Neuronal stem cell (in vitro differentiated cells): ENCODE measurements around the gene CDH23.
A peak's percentile ranks its signal among the peaks of the same experiment; 100 is the strongest.

Experiments used
- DNase-seq: peaks from one replicate; pipeline ENCODE4 v3.0.0-alpha.2; 2013; ENCODE audit warnings: low spot score
- H2AFZ ChIP-seq: one replicate; pipeline ENCODE4 v1.6.1; 2013; ENCODE audit warnings: mild to moderate bottlenecking, low read length, inconsistent platforms
- H2AK5ac ChIP-seq: 2 replicates; pipeline ENCODE4 v1.6.1; 2013; ENCODE audit warnings: low read depth, mild to moderate bottlenecking, inconsistent platforms, low read length, moderate library complexity, mixed read lengths
- H2BK120ac ChIP-seq: 2 replicates; pipeline ENCODE4 v1.6.1; 2013; ENCODE audit warnings: low read depth, mild to moderate bottlenecking, inconsistent platforms, low read length, moderate library complexity, mixed read lengths
- H2BK12ac ChIP-seq: one replicate; pipeline ENCODE4 v1.6.1; 2013; ENCODE audit warnings: low read length, inconsistent platforms
- H2BK15ac ChIP-seq: 2 replicates; pipeline ENCODE4 v1.6.1; 2013; ENCODE audit warnings: mild to moderate bottlenecking, low read length, inconsistent platforms, mixed read lengths
- H2BK5ac ChIP-seq: one replicate; pipeline ENCODE4 v1.6.1; 2013; ENCODE audit warnings: inconsistent platforms, mild to moderate bottlenecking, low read length, moderate library complexity
- H3K14ac ChIP-seq: one replicate; pipeline ENCODE4 v1.6.1; 2013; ENCODE audit warnings: low read length, inconsistent platforms
- H3K18ac ChIP-seq: 2 replicates; pipeline ENCODE4 v1.6.1; 2013; ENCODE audit warnings: low read length, inconsistent platforms
- H3K23ac ChIP-seq: 2 replicates; pipeline ENCODE4 v1.6.1; 2013; ENCODE audit warnings: low read depth, mild to moderate bottlenecking, mixed read lengths, low read length, inconsistent platforms; ENCODE audit not compliant: poor library complexity
- H3K27ac ChIP-seq: replicated peaks from 3 replicates; pipeline ENCODE4 v1.5.1; 2013; ENCODE audit warnings: low read length, inconsistent platforms
- H3K27me3 ChIP-seq, 3 experiments: 2 replicates each; pipeline ENCODE4 v1.6.1; 2013; ENCODE audit warnings: low read length in 3 of 3, mild to moderate bottlenecking in 2 of 3, inconsistent platforms in 1 of 3, low read depth in 1 of 3, mixed read lengths in 1 of 3, moderate library complexity in 1 of 3; ENCODE audit not compliant: control insufficient read depth in 3 of 3, insufficient read depth in 3 of 3
- H3K36me3 ChIP-seq, 2 donors: replicated peaks in 1 of 2; 2 replicates each; pipeline ENCODE4 v1.6.1; 2013; ENCODE audit warnings: low read length in 2 of 2; ENCODE audit not compliant: control insufficient read depth in 2 of 2, insufficient read depth in 2 of 2
- H3K4ac ChIP-seq: 2 replicates; pipeline ENCODE4 v1.6.1; 2013; ENCODE audit warnings: inconsistent platforms, mild to moderate bottlenecking, low read length, moderate library complexity
- H3K4me1 ChIP-seq, 2 donors: 1 replicate in 1 of 2; 2 replicates in 1 of 2; pipeline ENCODE4 v1.6.1; 2013; ENCODE audit warnings: low read length in 2 of 2, low read depth in 1 of 2; ENCODE audit not compliant: control insufficient read depth in 2 of 2, insufficient read depth in 1 of 2
- H3K4me2 ChIP-seq: one replicate; pipeline ENCODE4 v1.6.1; 2013; ENCODE audit warnings: mild to moderate bottlenecking, low read length, inconsistent platforms; ENCODE audit not compliant: insufficient read depth, poor library complexity, severe bottlenecking
- H3K4me3 ChIP-seq, 2 donors: 2 replicates each; pipeline ENCODE4 v1.5.1; 2013; ENCODE audit warnings: low read length in 2 of 2, mild to moderate bottlenecking in 2 of 2, inconsistent platforms in 1 of 2, moderate library complexity in 1 of 2
- H3K79me1 ChIP-seq: one replicate; pipeline ENCODE4 v1.6.1; 2013; ENCODE audit warnings: low read depth, mild to moderate bottlenecking, inconsistent platforms, low read length, moderate library complexity
- H3K9ac ChIP-seq: one replicate; pipeline ENCODE4 v1.6.1; 2013; ENCODE audit warnings: mild to moderate bottlenecking, low read depth, low read length, inconsistent platforms; ENCODE audit not compliant: poor library complexity
- H3K9me3 ChIP-seq, 2 donors: replicated peaks in 1 of 2; 2 replicates each; pipeline versions ENCODE3 to v1.6.1; 2013; ENCODE audit warnings: low read length in 2 of 2, mild to moderate bottlenecking in 2 of 2, inconsistent platforms in 1 of 2, low read depth in 1 of 2, mixed read lengths in 1 of 2, moderate library complexity in 1 of 2; ENCODE audit not compliant: control insufficient read depth in 2 of 2, insufficient read depth in 1 of 2
- H4K8ac ChIP-seq: one replicate; pipeline ENCODE4 v1.6.1; 2013; ENCODE audit warnings: low read depth, mild to moderate bottlenecking, inconsistent platforms, low read length, moderate library complexity
- H4K91ac ChIP-seq: one replicate; pipeline ENCODE4 v1.6.1; 2013; ENCODE audit warnings: low read length, low read depth, mild to moderate bottlenecking, inconsistent platforms; ENCODE audit not compliant: poor library complexity
- WGBS, 2 donors: extraction: QIAGEN DNeasy Blood & Tissue Kit; methylation state at CpG; one replicate each; pipeline ENCODE4 v1.1.7; 2013; ENCODE audit warnings: missing lambda C conversion rate in 2 of 2, mixed read lengths in 1 of 2; ENCODE audit not compliant: insufficient read length in 2 of 2, insufficient replicate concordance in 1 of 2; ENCODE audit errors: extremely low coverage in 2 of 2; 5-methylcytosine and 5-hydroxymethylcytosine counted together

CDH23 gene

GRCh38 chr10:71382028-71382427 lies 14.7 kb upstream of the CDH23 start:
- Histone ChIP-seq H3K27ac (no peak overlapping the region), H3K36me3 (no peaks in the 10 kb centered on the region), H3K79me1 (no peaks in the 10 kb centered on the region), H3K4me2 (no peak overlapping the region), H3K4me3 (no peak overlapping the region), H3K14ac (no peak overlapping the region), H3K23ac (no peak overlapping the region), H3K18ac (no peak overlapping the region), H3K27me3 (peaks cover 0 to 45% (median 0%) of the 10 kb centered on the region in 3 experiments), H2AK5ac (no peak overlapping the region), H2BK12ac (no peak overlapping the region), H3K9me3 (no peaks in the 10 kb centered on the region), H4K8ac (no peak overlapping the region), H4K91ac (no peak overlapping the region), H2AFZ (no peak overlapping the region), H2BK5ac (no peak overlapping the region), H2BK15ac (no peak overlapping the region), H3K4ac (no peak overlapping the region), H2BK120ac (no peak overlapping the region), H3K9ac (no peak overlapping the region), H3K4me1 (peaks cover 0 to 8% of the 10 kb centered on the region in 2 donors)
- WGBS, 2 donors: no CpG with 5 or more reads among the region's 2 CpGs
- DNase-seq: no peak

- Histone ChIP-seq H2AFZ (no peak overlapping the region), H4K8ac (no peak overlapping the region), H3K4me3 (no peak overlapping the region), H3K27me3 (peaks cover 0 to 49% (median 0%) of the 10 kb centered on the region in 3 experiments), H2BK120ac (no peak overlapping the region), H3K4me2 (no peak overlapping the region), H3K23ac (no peak overlapping the region), H2BK5ac (no peak overlapping the region), H3K9me3 (no peaks in the 10 kb centered on the region), H2BK15ac (no peak overlapping the region), H3K79me1 (no peaks in the 10 kb centered on the region), H3K9ac (no peak overlapping the region), H2AK5ac (no peak overlapping the region), H4K91ac (no peak overlapping the region), H3K14ac (no peak overlapping the region), H3K36me3 (no peaks in the 10 kb centered on the region), H2BK12ac (no peak overlapping the region), H3K4ac (no peak overlapping the region), H3K4me1 (peaks cover 0 to 7% of the 10 kb centered on the region in 2 donors), H3K27ac (no peak overlapping the region), H3K18ac (no peak overlapping the region)
- WGBS, 2 donors: no CpG with 5 or more reads among the region's 1 CpG
- no peak for DNase-seq
These were observed 14.0 kb upstream of the CDH23 start for GRCh38 chr10:71382757-71383156.

GRCh38 chr10:71383972-71384687 lies 12.6 kb upstream of the CDH23 start:
- no peak overlapping the region for H2BK5ac ChIP-seq
- no peak overlapping the region for H3K4me2 ChIP-seq
- H2BK12ac ChIP-seq: no peak overlapping the region
- H2BK15ac ChIP-seq: no peak overlapping the region
- H3K9ac ChIP-seq: no peak overlapping the region
- H3K4ac ChIP-seq: no peak overlapping the region
- H4K91ac ChIP-seq: no peak overlapping the region
- no peaks in the 10 kb centered on the region for H3K79me1 ChIP-seq
- H2AFZ ChIP-seq: no peak overlapping the region
- WGBS, 2 donors: no CpG with 5 or more reads among the region's 10 CpGs
- H3K14ac ChIP-seq: no peak overlapping the region
- H3K27me3 ChIP-seq: peaks cover 0 to 44% (median 0%) of the 10 kb centered on the region in 3 experiments
- H3K4me1 ChIP-seq: peaks cover 0 to 2% of the 10 kb centered on the region in 2 donors
- H2BK120ac ChIP-seq: no peak overlapping the region
- no peak overlapping the region for H3K4me3 ChIP-seq
- H3K9me3 ChIP-seq: no peaks in the 10 kb centered on the region
- H2AK5ac ChIP-seq: no peak overlapping the region
- no peak overlapping the region for H3K18ac ChIP-seq
- no peak overlapping the region for H3K27ac ChIP-seq
- no peak overlapping the region for H4K8ac ChIP-seq
- H3K36me3 ChIP-seq: no peaks in the 10 kb centered on the region
- H3K23ac ChIP-seq: no peak overlapping the region
- peak; percentile 75 for DNase-seq

GRCh38 chr10:71388171-71388570 lies 8.5 kb upstream of the CDH23 start:
- Histone ChIP-seq H3K27me3 (peaks cover 0 to 59% (median 0%) of the 10 kb centered on the region in 3 experiments), H3K4me2 (no peak overlapping the region), H3K4ac (no peak overlapping the region), H2BK5ac (no peak overlapping the region), H2AK5ac (no peak overlapping the region), H2BK120ac (no peak overlapping the region), H3K18ac (no peak overlapping the region), H3K4me1 (peaks cover 0 to 10% of the 10 kb centered on the region in 2 donors), H4K8ac (no peak overlapping the region), H4K91ac (no peak overlapping the region), H3K79me1 (no peaks in the 10 kb centered on the region), H3K36me3 (no peaks in the 10 kb centered on the region), H2AFZ (no peak overlapping the region), H3K9ac (no peak overlapping the region), H2BK15ac (no peak overlapping the region), H3K23ac (no peak overlapping the region), H3K9me3 (no peaks in the 10 kb centered on the region), H2BK12ac (no peak overlapping the region), H3K4me3 (no peak overlapping the region), H3K14ac (no peak overlapping the region), H3K27ac (no peak overlapping the region)
- no CpG with 5 or more reads among the region's 5 CpGs for WGBS, 2 donors
- no peak for DNase-seq
